HepG2 (cell line): ENCODE results near the gene PDLIM5.

ENCODE experiments used
- AFF4 ChIP-seq: sonication (generic); formaldehyde crosslinking; IDR thresholded peaks from 2 replicates; pipeline ENCODE4 v1.4.0; 2020; ENCODE audit warnings: missing genetic modification reagents
- GRHL1 ChIP-seq: sonication (generic); formaldehyde crosslinking; conservative IDR thresholded peaks from 2 replicates; pipeline ENCODE4 v1.8.0; 2022; ENCODE audit warnings: missing genetic modification reagents
- XRCC5 ChIP-seq: fragments of 200-400 bp; formaldehyde crosslinking; optimal IDR thresholded peaks from 2 replicates; pipeline ENCODE3; 2017; ENCODE audit warnings: mild to moderate bottlenecking, low read length
- TF ChIP-seq, protein P1 (sequence below): fragments of 450-650 bp; IDR thresholded peaks from 2 replicates; pipeline ENCODE4 v1.6.1; 2017; ENCODE audit warnings: mild to moderate bottlenecking

- no peak for TF ChIP-seq XRCC5
- TF ChIP-seq AFF4 (CRISPR knock-in tag): no peak
- no peak for TF ChIP-seq GRHL1
- TF ChIP-seq, protein P1, sequence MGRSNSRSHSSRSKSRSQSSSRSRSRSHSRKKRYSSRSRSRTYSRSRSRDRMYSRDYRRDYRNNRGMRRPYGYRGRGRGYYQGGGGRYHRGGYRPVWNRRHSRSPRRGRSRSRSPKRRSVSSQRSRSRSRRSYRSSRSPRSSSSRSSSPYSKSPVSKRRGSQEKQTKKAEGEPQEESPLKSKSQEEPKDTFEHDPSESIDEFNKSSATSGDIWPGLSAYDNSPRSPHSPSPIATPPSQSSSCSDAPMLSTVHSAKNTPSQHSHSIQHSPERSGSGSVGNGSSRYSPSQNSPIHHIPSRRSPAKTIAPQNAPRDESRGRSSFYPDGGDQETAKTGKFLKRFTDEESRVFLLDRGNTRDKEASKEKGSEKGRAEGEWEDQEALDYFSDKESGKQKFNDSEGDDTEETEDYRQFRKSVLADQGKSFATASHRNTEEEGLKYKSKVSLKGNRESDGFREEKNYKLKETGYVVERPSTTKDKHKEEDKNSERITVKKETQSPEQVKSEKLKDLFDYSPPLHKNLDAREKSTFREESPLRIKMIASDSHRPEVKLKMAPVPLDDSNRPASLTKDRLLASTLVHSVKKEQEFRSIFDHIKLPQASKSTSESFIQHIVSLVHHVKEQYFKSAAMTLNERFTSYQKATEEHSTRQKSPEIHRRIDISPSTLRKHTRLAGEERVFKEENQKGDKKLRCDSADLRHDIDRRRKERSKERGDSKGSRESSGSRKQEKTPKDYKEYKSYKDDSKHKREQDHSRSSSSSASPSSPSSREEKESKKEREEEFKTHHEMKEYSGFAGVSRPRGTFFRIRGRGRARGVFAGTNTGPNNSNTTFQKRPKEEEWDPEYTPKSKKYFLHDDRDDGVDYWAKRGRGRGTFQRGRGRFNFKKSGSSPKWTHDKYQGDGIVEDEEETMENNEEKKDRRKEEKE: no peak
Measured at GRCh38 chr4:94621491-94622080, 169.8 kb downstream of the PDLIM5 start.
